Fibroblast of skin of right biceps (primary cell): Measurements from ENCODE around the gene UCN2.
"Not testable (repeated sequence)": the region's sequence is repeated elsewhere in the genome, so short reads cannot be mapped to it uniquely, and the experiment has no call there.

Experiments
- DNase-seq: peaks from one replicate; pipeline ENCODE4 v3.0.0-alpha.2; 2013

UCN2 gene

GRCh38 chr3:48560648-48561018, 2.9 kb downstream of the UCN2 start:
- no peak for DNase-seq

GRCh38 chr3:48558493-48559134, 5.0 kb downstream of the UCN2 start:
- no peak for DNase-seq

- DNase-seq = peak; percentile 99
Observed at GRCh38 chr3:48556796-48557626, 6.6 kb downstream of the UCN2 start, which contains the start of gene PFKFB4. PFKFB4 (minus strand) TSS chr3:48556803; CDS start chr3:48556777, 26 bp downstream.

GRCh38 chr3:48555949-48556795, 7.4 kb downstream of the UCN2 start:
- DNase-seq = no peak

- no peak for DNase-seq
Observed at GRCh38 chr3:48555231-48555948, 8.2 kb downstream of the UCN2 start.

GRCh38 chr3:48553886-48554845, 9.4 kb downstream of the UCN2 start:
- no peak for DNase-seq

- DNase-seq = no peak
Observed at GRCh38 chr3:48553361-48553760, 10.2 kb downstream of the UCN2 start.

GRCh38 chr3:48552111-48552951, 11.2 kb downstream of the UCN2 start:
- no peak for DNase-seq

GRCh38 chr3:48551651-48552050, 11.9 kb downstream of the UCN2 start:
- not testable (repeated sequence) for DNase-seq

- peak; percentile 66 for DNase-seq
Observed at GRCh38 chr3:48548729-48549705, 14.6 kb downstream of the UCN2 start.

- DNase-seq = no peak
Observed at GRCh38 chr3:48548126-48548525, 15.5 kb downstream of the UCN2 start.

- no peak for DNase-seq
Observed at GRCh38 chr3:48546203-48546829, 17.3 kb downstream of the UCN2 start.

- DNase-seq = no peak
Observed at GRCh38 chr3:48544141-48544540, 19.4 kb downstream of the UCN2 start.

- no peak for DNase-seq
Observed at GRCh38 chr3:48543271-48543866, 20.2 kb downstream of the UCN2 start.

GRCh38 chr3:48538451-48538850, 25.1 kb downstream of the UCN2 start:
- DNase-seq = no peak

- no peak for DNase-seq
Observed at GRCh38 chr3:48536785-48537184, 26.8 kb downstream of the UCN2 start.

GRCh38 chr3:48536116-48536515, 27.5 kb downstream of the UCN2 start:
- DNase-seq = no peak

GRCh38 chr3:48535578-48535977, 28.0 kb downstream of the UCN2 start:
- DNase-seq = no peak
